Mesenchymal stem cell (in vitro differentiated cells and primary cell): ENCODE results near the gene KRTAP10-2.

Source experiments
- DNase-seq: peaks from one replicate; pipeline ENCODE4 v3.0.0-alpha.2; 2013
- H2AFZ ChIP-seq: one replicate; pipeline ENCODE4 v1.6.1; 2013; ENCODE audit warnings: low read depth, mild to moderate bottlenecking, control low read depth, inconsistent platforms, low read length, moderate library complexity
- H2AK5ac ChIP-seq: 2 replicates; pipeline ENCODE4 v1.6.1; 2013; ENCODE audit warnings: low read length, moderate library complexity, mild to moderate bottlenecking, inconsistent platforms; ENCODE audit not compliant: severe bottlenecking
- H2BK120ac ChIP-seq: one replicate; pipeline ENCODE4 v1.6.1; 2013; ENCODE audit warnings: low read depth, mild to moderate bottlenecking, inconsistent platforms, low read length, moderate library complexity
- H2BK12ac ChIP-seq, 2 experiments: one replicate each; pipeline ENCODE4 v1.6.1; 2013; ENCODE audit warnings: inconsistent platforms in 2 of 2, low read length in 2 of 2, mild to moderate bottlenecking in 2 of 2, moderate library complexity in 2 of 2, control low read depth in 1 of 2
- H2BK15ac ChIP-seq: one replicate; pipeline ENCODE4 v1.6.1; 2013; ENCODE audit warnings: mild to moderate bottlenecking, low read depth, inconsistent platforms; ENCODE audit not compliant: poor library complexity, severe bottlenecking
- H2BK5ac ChIP-seq: 2 replicates; pipeline ENCODE4 v1.6.1; 2013; ENCODE audit warnings: low read depth, mild to moderate bottlenecking, low read length, control low read depth, inconsistent platforms; ENCODE audit not compliant: poor library complexity, severe bottlenecking
- H3K14ac ChIP-seq, 2 experiments: one replicate each; pipeline ENCODE4 v1.6.1; 2013; ENCODE audit warnings: inconsistent platforms in 2 of 2, low read length in 2 of 2, control low read depth in 1 of 2, mild to moderate bottlenecking in 1 of 2, moderate library complexity in 1 of 2
- H3K18ac ChIP-seq, 2 experiments: one replicate each; pipeline ENCODE4 v1.6.1; 2013; ENCODE audit warnings: inconsistent platforms in 2 of 2, low read length in 2 of 2, control low read depth in 1 of 2, low read depth in 1 of 2, mild to moderate bottlenecking in 1 of 2
- H3K23ac ChIP-seq, 2 experiments: one replicate each; pipeline ENCODE4 v1.6.1; 2013; ENCODE audit warnings: inconsistent platforms in 2 of 2, low read length in 2 of 2, mild to moderate bottlenecking in 2 of 2, moderate library complexity in 2 of 2, control low read depth in 1 of 2
- H3K27ac ChIP-seq: 2 replicates; pipeline ENCODE4 v1.5.1; 2013; ENCODE audit warnings: mild to moderate bottlenecking, moderate library complexity, low read length, control low read depth, inconsistent platforms; ENCODE audit not compliant: poor library complexity, severe bottlenecking
- H3K27me3 ChIP-seq, 2 experiments: 2 replicates each; pipeline versions ENCODE4 v1.6.1 to v1.7.0; 2013; ENCODE audit warnings: low read length in 2 of 2, mild to moderate bottlenecking in 2 of 2, moderate library complexity in 2 of 2, control low read depth in 1 of 2, inconsistent platforms in 1 of 2; ENCODE audit not compliant: control insufficient read depth in 1 of 2, insufficient read depth in 1 of 2
- H3K36me3 ChIP-seq, 2 experiments: 2 replicates each; pipeline versions ENCODE4 v1.6.1 to v1.7.0; 2013; ENCODE audit warnings: low read length in 2 of 2, control low read depth in 1 of 2, inconsistent platforms in 1 of 2, low read depth in 1 of 2, mild to moderate bottlenecking in 1 of 2; ENCODE audit not compliant: insufficient read depth in 2 of 2, control insufficient read depth in 1 of 2
- H3K4ac ChIP-seq, 2 experiments: one replicate each; pipeline ENCODE4 v1.6.1; 2013; ENCODE audit warnings: inconsistent platforms in 2 of 2, low read length in 2 of 2, mild to moderate bottlenecking in 2 of 2, moderate library complexity in 2 of 2, control low read depth in 1 of 2, low read depth in 1 of 2
- H3K4me1 ChIP-seq: 2 replicates; pipeline ENCODE4 v1.6.1; 2013; ENCODE audit warnings: low read depth, low read length, control low read depth; ENCODE audit not compliant: control insufficient read depth, insufficient read depth
- H3K4me2 ChIP-seq: 2 replicates; pipeline ENCODE4 v1.6.1; 2013; ENCODE audit warnings: low read length, mild to moderate bottlenecking, inconsistent platforms; ENCODE audit not compliant: poor library complexity, severe bottlenecking
- H3K4me3 ChIP-seq, 2 experiments: 2 replicates each; pipeline versions ENCODE4 v1.5.1 to v1.7.0; 2013; ENCODE audit warnings: low read length in 2 of 2, mild to moderate bottlenecking in 2 of 2, control low read depth in 1 of 2, low read depth in 1 of 2; ENCODE audit not compliant: insufficient read depth in 1 of 2
- H3K79me1 ChIP-seq: replicated peaks from 2 replicates; pipeline ENCODE4 v1.6.1; 2013; ENCODE audit warnings: mild to moderate bottlenecking, control low read depth, low read length, inconsistent platforms; ENCODE audit not compliant: poor library complexity, severe bottlenecking
- H3K9ac ChIP-seq: 2 replicates; pipeline ENCODE4 v1.7.0; 2013; ENCODE audit warnings: mild to moderate bottlenecking, low read length, moderate library complexity
- H3K9me3 ChIP-seq: 2 replicates; pipeline ENCODE4 v1.7.0; 2013; ENCODE audit warnings: mild to moderate bottlenecking, low read length; ENCODE audit not compliant: control insufficient read depth
- H4K8ac ChIP-seq: one replicate; pipeline ENCODE4 v1.6.1; 2013; ENCODE audit warnings: inconsistent platforms, mild to moderate bottlenecking, low read length, moderate library complexity
- H4K91ac ChIP-seq: one replicate; pipeline ENCODE4 v1.6.1; 2013; ENCODE audit warnings: mild to moderate bottlenecking, low read length, inconsistent platforms
- WGBS: methylation state at CpG from one replicate; pipeline ENCODE4 v1.1.7; 2013; ENCODE audit warnings: mixed read lengths; 5-methylcytosine and 5-hydroxymethylcytosine counted together

Gene KRTAP10-2

GRCh38 chr21:44521928-44522752, 29.2 kb downstream of the KRTAP10-2 start:
- peak overlapping the region in 1 of 2 experiments; percentile 24 for H3K4me3 ChIP-seq
- no peaks in the 10 kb centered on the region for H3K79me1 ChIP-seq
- no peaks in the 10 kb centered on the region for H3K27me3 ChIP-seq
- no peaks in the 10 kb centered on the region for H3K36me3 ChIP-seq
- H2AK5ac ChIP-seq = no peak overlapping the region
- 91% methylated on average over 33 of the region's 33 CpGs for WGBS
- H4K91ac ChIP-seq = no peak overlapping the region
- H3K23ac ChIP-seq = no peak overlapping the region
- no peak overlapping the region for H2BK15ac ChIP-seq
- H3K27ac ChIP-seq = no peak overlapping the region
- H3K4me1 ChIP-seq = peaks cover 5% of the 10 kb centered on the region
- H2BK120ac ChIP-seq = no peak overlapping the region
- no peak overlapping the region for H3K18ac ChIP-seq
- H3K9me3 ChIP-seq = peaks cover 3% of the 10 kb centered on the region
- H3K4me2 ChIP-seq = no peak overlapping the region
- no peak overlapping the region for H3K4ac ChIP-seq
- H2BK5ac ChIP-seq = no peak overlapping the region
- no peak overlapping the region for H3K14ac ChIP-seq
- no peak overlapping the region for H3K9ac ChIP-seq
- H2BK12ac ChIP-seq = no peak overlapping the region
- no peak overlapping the region for H4K8ac ChIP-seq
- DNase-seq = no peak
- H2AFZ ChIP-seq = no peak overlapping the region

- Histone ChIP-seq H3K9ac (no peak overlapping the region), H2BK12ac (no peak overlapping the region), H2AFZ (no peak overlapping the region), H3K14ac (no peak overlapping the region), H3K36me3 (no peaks in the 10 kb centered on the region), H3K4me2 (no peak overlapping the region), H3K79me1 (no peaks in the 10 kb centered on the region), H3K4ac (no peak overlapping the region), H2BK15ac (no peak overlapping the region), H3K9me3 (peaks cover 3% of the 10 kb centered on the region), H4K8ac (no peak overlapping the region), H2BK120ac (no peak overlapping the region), H2AK5ac (no peak overlapping the region), H3K27ac (no peak overlapping the region), H3K23ac (no peak overlapping the region), H2BK5ac (no peak overlapping the region), H3K18ac (no peak overlapping the region), H3K4me3 (no peak overlapping the region), H3K4me1 (peaks cover 5% of the 10 kb centered on the region), H4K91ac (no peak overlapping the region), H3K27me3 (no peaks in the 10 kb centered on the region)
- 87% methylated on average over 22 of the region's 22 CpGs for WGBS
- no peak for DNase-seq
Observed at GRCh38 chr21:44521301-44521927, 29.9 kb downstream of the KRTAP10-2 start.

GRCh38 chr21:44520326-44521300, 30.7 kb downstream of the KRTAP10-2 start:
- WGBS = 86% methylated on average over 31 of the region's 31 CpGs
- DNase-seq = no peak
- H3K9ac ChIP-seq = no peak overlapping the region

More at GRCh38 chr21:44520326-44521300, 30.7 kb downstream of the KRTAP10-2 start:
- no peak overlapping the region for H3K27ac ChIP-seq
- no peak overlapping the region for H3K4me2 ChIP-seq
- no peak overlapping the region for H2AFZ ChIP-seq
- H3K23ac ChIP-seq = no peak overlapping the region
- H2AK5ac ChIP-seq = no peak overlapping the region
- no peaks in the 10 kb centered on the region for H3K79me1 ChIP-seq
- no peak overlapping the region for H3K18ac ChIP-seq
- H3K27me3 ChIP-seq = no peaks in the 10 kb centered on the region
- peaks cover 5% of the 10 kb centered on the region for H3K4me1 ChIP-seq
- H4K91ac ChIP-seq = no peak overlapping the region
- H2BK12ac ChIP-seq = no peak overlapping the region
- peaks cover 3% of the 10 kb centered on the region for H3K9me3 ChIP-seq
- H2BK15ac ChIP-seq = no peak overlapping the region
- no peaks in the 10 kb centered on the region for H3K36me3 ChIP-seq
- H3K4me3 ChIP-seq = no peak overlapping the region
- no peak overlapping the region for H3K4ac ChIP-seq
- no peak overlapping the region for H2BK120ac ChIP-seq
- H3K14ac ChIP-seq = no peak overlapping the region
- H2BK5ac ChIP-seq = no peak overlapping the region
- no peak overlapping the region for H4K8ac ChIP-seq
